ENCODE data around the gene LMF1. TPM values are rescaled to one million over a fixed set of nuclear protein-coding genes. Genes with fewer than 3 reads are reported as not detected.
A peak's percentile ranks its signal among the peaks of the same experiment; 100 is the strongest.

LMF1 gene
- total RNA-seq, 1 donor from 2014 or later: 21.4 TPM

GRCh38 chr16:830871-831570 is 139.8 kb downstream of the LMF1 start:
- no peak for DNase-seq (ENCODE audit: extremely low spot score, unreplicated experiment)
- Mint-ChIP-seq H3K36me3 (no peaks in the 10 kb centered on the region), H3K9me3 (no peaks in the 10 kb centered on the region), H3K4me3 (no peak overlapping the region), H3K27me3 (peaks cover 5% of the 10 kb centered on the region), H3K27ac (no peak overlapping the region), H3K4me1 (ENCODE audit: unreplicated experiment) (peaks cover under 1% of the 10 kb centered on the region)
- TF ChIP-seq, protein P1, sequence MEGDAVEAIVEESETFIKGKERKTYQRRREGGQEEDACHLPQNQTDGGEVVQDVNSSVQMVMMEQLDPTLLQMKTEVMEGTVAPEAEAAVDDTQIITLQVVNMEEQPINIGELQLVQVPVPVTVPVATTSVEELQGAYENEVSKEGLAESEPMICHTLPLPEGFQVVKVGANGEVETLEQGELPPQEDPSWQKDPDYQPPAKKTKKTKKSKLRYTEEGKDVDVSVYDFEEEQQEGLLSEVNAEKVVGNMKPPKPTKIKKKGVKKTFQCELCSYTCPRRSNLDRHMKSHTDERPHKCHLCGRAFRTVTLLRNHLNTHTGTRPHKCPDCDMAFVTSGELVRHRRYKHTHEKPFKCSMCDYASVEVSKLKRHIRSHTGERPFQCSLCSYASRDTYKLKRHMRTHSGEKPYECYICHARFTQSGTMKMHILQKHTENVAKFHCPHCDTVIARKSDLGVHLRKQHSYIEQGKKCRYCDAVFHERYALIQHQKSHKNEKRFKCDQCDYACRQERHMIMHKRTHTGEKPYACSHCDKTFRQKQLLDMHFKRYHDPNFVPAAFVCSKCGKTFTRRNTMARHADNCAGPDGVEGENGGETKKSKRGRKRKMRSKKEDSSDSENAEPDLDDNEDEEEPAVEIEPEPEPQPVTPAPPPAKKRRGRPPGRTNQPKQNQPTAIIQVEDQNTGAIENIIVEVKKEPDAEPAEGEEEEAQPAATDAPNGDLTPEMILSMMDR (conservative IDR thresholded peaks at IDR 0.05): no peak

- Mint-ChIP-seq H3K9me3 (no peaks in the 10 kb centered on the region), H3K4me1 (ENCODE audit: unreplicated experiment) (peaks cover 8% of the 10 kb centered on the region), H3K27me3 (peaks cover 9% of the 10 kb centered on the region), H3K27ac (peak overlapping the region; percentile 46), H3K36me3 (no peaks in the 10 kb centered on the region), H3K4me3 (no peak overlapping the region)
- TF ChIP-seq, protein P1 (conservative IDR thresholded peaks at IDR 0.05): no peak
- DNase-seq (ENCODE audit: extremely low spot score, unreplicated experiment): no peak
These were observed 140.5 kb downstream of the LMF1 start for GRCh38 chr16:830107-830870.

GRCh38 chr16:828891-829290 is 141.9 kb downstream of the LMF1 start:
- Mint-ChIP-seq H3K27ac (no peak overlapping the region), H3K27me3 (peaks cover 9% of the 10 kb centered on the region), H3K36me3 (no peaks in the 10 kb centered on the region), H3K9me3 (no peaks in the 10 kb centered on the region), H3K4me1 (ENCODE audit: unreplicated experiment) (peaks cover 8% of the 10 kb centered on the region), H3K4me3 (no peak overlapping the region)
- no peak for DNase-seq (ENCODE audit: extremely low spot score, unreplicated experiment)
- TF ChIP-seq, protein P1 (conservative IDR thresholded peaks at IDR 0.05): no peak

DNA sequence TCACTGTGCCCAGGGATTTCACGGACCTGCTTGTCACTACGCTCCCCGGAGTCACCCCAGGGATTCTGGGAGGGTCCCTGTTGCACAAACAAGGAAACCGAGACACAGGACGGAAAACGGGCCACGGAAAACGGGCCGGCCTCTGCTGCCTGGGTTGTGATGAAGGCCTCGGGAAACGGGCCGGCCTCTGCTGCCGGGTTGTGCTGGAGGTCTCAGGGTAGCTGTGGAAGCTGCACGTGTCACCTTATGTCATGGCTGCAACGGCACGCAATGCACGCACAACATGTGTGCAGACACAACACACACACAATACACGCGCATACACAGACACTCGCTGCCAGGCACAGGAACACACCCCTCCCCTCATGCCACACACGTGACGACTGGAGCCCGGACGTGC is 143.3 kb downstream of the LMF1 start:
- H3K4me1 Mint-ChIP-seq (ENCODE audit: unreplicated experiment): peaks cover 8% of the 10 kb centered on the region
- no peaks in the 10 kb centered on the region for H3K36me3 Mint-ChIP-seq
- no peak for DNase-seq (ENCODE audit: extremely low spot score, unreplicated experiment)
- H3K27me3 Mint-ChIP-seq: peaks cover 9% of the 10 kb centered on the region
- TF ChIP-seq, protein P1 (conservative IDR thresholded peaks at IDR 0.05): no peak
- no peak overlapping the region for H3K27ac Mint-ChIP-seq
- H3K9me3 Mint-ChIP-seq: no peaks in the 10 kb centered on the region
- H3K4me3 Mint-ChIP-seq: no peak overlapping the region

DNA sequence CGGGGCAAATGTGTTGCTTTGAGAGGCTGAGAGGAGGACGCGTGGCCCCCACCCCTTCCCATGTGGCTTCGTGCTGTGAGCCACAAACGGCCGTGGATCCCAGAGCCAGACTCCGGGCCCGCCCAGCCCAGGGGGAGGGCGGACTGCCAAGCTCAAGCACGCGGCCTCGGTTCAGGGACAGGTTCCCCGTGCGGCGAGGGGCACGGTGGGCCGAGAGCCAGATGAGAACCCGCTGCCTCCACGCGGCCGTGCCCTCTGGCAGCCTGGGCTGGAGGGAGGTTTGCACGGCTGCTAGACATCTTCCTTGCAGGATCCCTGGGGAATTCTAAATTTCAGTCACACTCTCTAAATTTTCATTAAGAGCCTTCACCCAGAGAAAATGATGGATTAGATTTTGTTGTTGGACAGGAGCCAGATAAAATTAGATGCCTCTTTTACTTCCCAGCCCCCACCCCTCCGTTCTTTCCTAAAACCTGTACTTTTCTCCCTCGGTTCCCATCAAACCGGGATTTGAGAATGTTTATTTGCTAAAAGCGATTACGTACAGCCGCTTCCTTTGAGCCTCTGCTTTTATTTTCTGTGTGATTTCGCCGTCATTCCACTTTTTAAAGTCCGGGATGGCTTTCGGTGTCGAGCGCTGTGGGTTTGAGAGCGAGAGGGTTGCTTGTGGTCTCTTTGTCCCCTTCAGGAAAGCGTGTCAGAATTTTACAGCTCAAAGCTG is 145.3 kb downstream of the LMF1 start:
- Mint-ChIP-seq H3K27ac (no peak overlapping the region), H3K36me3 (no peaks in the 10 kb centered on the region), H3K9me3 (no peaks in the 10 kb centered on the region), H3K4me1 (ENCODE audit: unreplicated experiment) (peaks cover 8% of the 10 kb centered on the region), H3K4me3 (peak overlapping the region; percentile 69), H3K27me3 (peaks cover 12% of the 10 kb centered on the region)
- DNase-seq (ENCODE audit: extremely low spot score, unreplicated experiment): no peak
- TF ChIP-seq, protein P1 (conservative IDR thresholded peaks at IDR 0.05): no peak
